GM12878 (cell line): ENCODE measurements around the gene TBC1D1. TPM values are rescaled to one million over a fixed set of nuclear protein-coding genes. Genes with fewer than 3 reads are reported as not detected.

Experiments used
- ATAC-seq: fragments of 200-7000 bp; cut with Tn5 transposase; 3 replicates; pipeline ENCODE4 v1.9.1; 2020; ENCODE audit warnings: mild to moderate bottlenecking, moderate library complexity
- BruUV-seq: library from RNA; stranded (reverse); fragments of 400-500 nt; replicated peaks from 2 replicates; lab custom pipeline; 2021; lab: Mats Ljungman, UMichigan
- CTCF ChIA-PET: fragments of 300-600 bp; sonication (Branson Sonifier 250); formaldehyde crosslinking; extraction: SDS; loops from one replicate; lab custom pipeline; 2021; ENCODE audit warnings: inconsistent platforms; lab: Yijun Ruan, JAX
- POLR2A ChIA-PET: fragments of 350-600 bp; formaldehyde crosslinking; extraction: SDS; loops from one replicate; lab custom pipeline; 2021; ENCODE audit warnings: inconsistent platforms; lab: Charles Lee
- RAD21 ChIA-PET: fragments of 300-600 bp; sonication (Branson Sonifier 250); formaldehyde crosslinking; loops from one replicate; lab custom pipeline; 2023; ENCODE audit warnings: antibody characterized with exemption; ENCODE audit not compliant: unreplicated experiment; lab: Charles Lee
- SMC1A ChIA-PET: fragments of 300-600 bp; sonication (Branson Sonifier 250); formaldehyde crosslinking; loops from one replicate; lab custom pipeline; 2023; ENCODE audit not compliant: unreplicated experiment, uncharacterized antibody; lab: Charles Lee
- DNase-seq: peaks from one replicate; pipeline ENCODE4 v3.0.0-alpha.2; 2011; ENCODE audit warnings: low read depth, low spot score
- FAIRE-seq: peaks from 3 replicates; lab custom pipeline; 2011; peaks lifted over from hg19 to GRCh38; lab: Jason Lieb, UNC
- H2AFZ ChIP-seq: 2 replicates; pipeline ENCODE4 v1.6.0; 2011; ENCODE audit warnings: low read depth, low read length, control low read depth; ENCODE audit not compliant: control insufficient read depth
- H3K27ac ChIP-seq: 2 replicates; pipeline ENCODE4 v1.5.1; 2011; ENCODE audit warnings: control low read depth; ENCODE audit not compliant: control insufficient read depth, insufficient read depth
- H3K27me3 ChIP-seq, 2 experiments: replicated peaks in 1 of 2; 2 replicates each; pipeline versions ENCODE4 v1.6.0 to v1.6.1; 2011; ENCODE audit warnings: low read length in 1 of 2; ENCODE audit not compliant: control insufficient read depth in 2 of 2, insufficient read depth in 2 of 2
- H3K36me3 ChIP-seq, 2 experiments: 2 replicates each; pipeline ENCODE4 v1.5.1; 2011; ENCODE audit warnings: low read length in 1 of 2; ENCODE audit not compliant: control insufficient read depth in 2 of 2, insufficient read depth in 2 of 2
- H3K4me1 ChIP-seq: 2 replicates; pipeline ENCODE4 v1.6.1; 2011; ENCODE audit warnings: mild to moderate bottlenecking, low read length, moderate library complexity, mixed read lengths; ENCODE audit not compliant: control insufficient read depth, insufficient read depth
- H3K4me2 ChIP-seq: 2 replicates; pipeline ENCODE4 v1.6.0; 2011; ENCODE audit warnings: control low read depth; ENCODE audit not compliant: control insufficient read depth, insufficient read depth
- H3K4me3 ChIP-seq: fragments of 200-600 bp; sonication (generic); 2 replicates; pipeline ENCODE4 v1.5.1; 2016
- H3K79me2 ChIP-seq: 2 replicates; pipeline ENCODE4 v1.6.0; 2011; ENCODE audit warnings: low read length; ENCODE audit not compliant: control insufficient read depth, insufficient read depth
- H3K9ac ChIP-seq: 2 replicates; pipeline ENCODE4 v1.8.0; 2011; ENCODE audit warnings: low read length, control low read depth, mixed read lengths; ENCODE audit not compliant: control insufficient read depth, insufficient read depth
- H3K9me3 ChIP-seq: replicated peaks from 3 replicates; pipeline ENCODE4 v1.5.1; 2011; ENCODE audit warnings: mild to moderate bottlenecking, low read length; ENCODE audit not compliant: control insufficient read depth, insufficient read depth
- H4K20me1 ChIP-seq: 2 replicates; pipeline ENCODE4 v1.6.0; 2011; ENCODE audit not compliant: control insufficient read depth, insufficient read depth
- ATF2 ChIP-seq: IDR thresholded peaks from 2 replicates; pipeline ENCODE4 v1.6.1; 2012; ENCODE audit warnings: low read length, inconsistent platforms
- BCL3 ChIP-seq: IDR thresholded peaks from 2 replicates; pipeline ENCODE4 v1.6.1; 2011; ENCODE audit warnings: borderline replicate concordance, low read depth, mild to moderate bottlenecking, moderate library complexity, low read length; ENCODE audit not compliant: insufficient read depth, poor library complexity, severe bottlenecking
- EP300 ChIP-seq, 2 experiments: fragments of 150-350 bp in 1 of 2; IDR thresholded peaks; 2 replicates each; pipeline ENCODE4 v1.6.1; 2011 to 2012; ENCODE audit warnings: low read depth in 2 of 2, low read length in 2 of 2, borderline replicate concordance in 1 of 2, improper control_type of control experiment in 1 of 2, inconsistent platforms in 1 of 2; ENCODE audit not compliant: control insufficient read depth in 1 of 2
- FOS ChIP-seq: IDR thresholded peaks from 3 replicates; pipeline ENCODE4 v1.6.1; 2011; ENCODE audit warnings: borderline replicate concordance; ENCODE audit not compliant: insufficient read length; ENCODE audit errors: extremely low read depth
- MTA2 ChIP-seq: fragments of 450-650 bp; IDR thresholded peaks from 2 replicates; pipeline ENCODE4 v1.6.1; 2016; ENCODE audit warnings: low read depth, mild to moderate bottlenecking, moderate library complexity
- MYC ChIP-seq: IDR thresholded peaks from 2 replicates; pipeline ENCODE4 v1.6.1; 2011; ENCODE audit warnings: mild to moderate bottlenecking, low read length, moderate library complexity, inconsistent platforms; ENCODE audit not compliant: insufficient read depth, insufficient replicate concordance, insufficient read length, severe bottlenecking
- PAX8 ChIP-seq: fragments of 450-650 bp; IDR thresholded peaks from 2 replicates; pipeline ENCODE4 v1.6.1; 2017; ENCODE audit warnings: mild to moderate bottlenecking, moderate library complexity
- POU2F2 ChIP-seq: IDR thresholded peaks from 3 replicates; pipeline ENCODE4 v1.6.1; 2011; ENCODE audit warnings: low read depth, mild to moderate bottlenecking, low read length, borderline replicate concordance
- RAD21 ChIP-seq: IDR thresholded peaks from 2 replicates; pipeline ENCODE4 v1.6.1; 2011; ENCODE audit warnings: mild to moderate bottlenecking, low read depth, low read length, moderate library complexity; ENCODE audit not compliant: insufficient read depth
- SMAD5 ChIP-seq: IDR thresholded peaks from 2 replicates; pipeline ENCODE4 v1.6.1; 2016; ENCODE audit warnings: antibody characterized with exemption, low read depth
- SREBF1 ChIP-seq: IDR thresholded peaks from 2 replicates; pipeline ENCODE4 v1.6.1; 2012; ENCODE audit warnings: mild to moderate bottlenecking, low read length
- SRF ChIP-seq, 2 experiments: IDR thresholded peaks; 2 replicates each; pipeline ENCODE4 v1.6.1; 2011; ENCODE audit warnings: low read depth in 2 of 2, low read length in 2 of 2, mild to moderate bottlenecking in 1 of 2, moderate library complexity in 1 of 2
- TCF7 ChIP-seq: IDR thresholded peaks from 2 replicates; pipeline ENCODE4 v1.6.1; 2014; ENCODE audit warnings: antibody characterized with exemption, borderline replicate concordance
- ZNF207 ChIP-seq: fragments of 450-650 bp; IDR thresholded peaks from 2 replicates; pipeline ENCODE4 v1.6.1; 2014; ENCODE audit warnings: antibody characterized with exemption, mild to moderate bottlenecking, borderline replicate concordance
- ZZZ3 ChIP-seq: IDR thresholded peaks from 2 replicates; pipeline ENCODE4 v1.6.1; 2011; ENCODE audit warnings: low read depth; ENCODE audit not compliant: control insufficient read depth, insufficient read length
- WGBS: methylation state at CpG from one replicate; pipeline ENCODE4 v1.1.6; 2016; ENCODE audit warnings: low lambda C conversion rate; ENCODE audit not compliant: insufficient replicate concordance, insufficient coverage; ENCODE audit errors: missing lambda C conversion rate; 5-methylcytosine and 5-hydroxymethylcytosine counted together
- in situ Hi-C: fragments of 300-500 bp; cut with MboI; formaldehyde crosslinking; loops from 9 replicates; pipeline ENCODE4 v1.14.3; 2018; ENCODE audit warnings: mixed read lengths
- intact Hi-C: fragments of 100-400 bp; cut with micrococcal nuclease; formaldehyde crosslinking; loops from one replicate; pipeline ENCODE4 v1.14.2; 2022; ENCODE audit not compliant: unreplicated experiment
- polyA plus RNA-seq, 11 experiments: library from polyadenylated mRNA; depleted of rRNA in 4 of 11; unstranded in 6 of 11; stranded (reverse) in 5 of 11; fragments of >200 nt; fragmentation: Nextera tagmentation in 4 of 11; fragmentation: Illumina TruSeq in 1 of 11; extraction: Ambion mirVana in 4 of 11; extraction: Trizol in 1 of 11; gene quantifications; 1 replicate in 1 of 11; 2 replicates in 10 of 11; pipeline versions ENCODE4 v1.2.1 to v1.2.3, GENCODE V29; 2011 to 2016; ENCODE audit warnings: inconsistent platforms in 2 of 11, missing spikeins in 2 of 11, low read depth in 1 of 11
- total RNA-seq, 4 experiments: library from RNA; depleted of rRNA in 3 of 4; stranded (reverse); fragments of >200 nt in 3 of 4; fragmentation: Illumina TruSeq in 1 of 4; extraction: Trizol in 1 of 4; gene quantifications; 2 replicates each; pipeline versions ENCODE4 v1.2.1 to v1.2.3, GENCODE V29; 2013 to 2021
- TF ChIP-seq, protein P1 (sequence below): fragments of 450-650 bp; IDR thresholded peaks from 2 replicates; pipeline ENCODE4 v1.6.1; 2016; ENCODE audit warnings: mild to moderate bottlenecking
- TF ChIP-seq, protein P2 (sequence below): fragments of 450-650 bp; IDR thresholded peaks from 2 replicates; pipeline ENCODE4 v1.6.1; 2016; ENCODE audit warnings: mild to moderate bottlenecking

Gene TBC1D1
- total and polyA plus RNA-seq, 10 of the 15 experiments (the other 5 are each of a cell fraction or from before 2014, with no cell fraction given), result 5.3 to 102 (median 57.8) TPM

- Histone ChIP-seq H3K4me2 (no peak overlapping the region), H2AFZ (no peak overlapping the region), H3K27ac (no peak overlapping the region), H3K79me2 (no peaks in the 10 kb centered on the region), H3K4me1 (peaks cover 39% of the 10 kb centered on the region), H3K4me3 (no peak overlapping the region), H3K9ac (no peak overlapping the region), H4K20me1 (no peaks in the 10 kb centered on the region), H3K36me3 (no peaks in the 10 kb centered on the region), H3K27me3 (no peaks in the 10 kb centered on the region), H3K9me3 (no peaks in the 10 kb centered on the region)
- ChIA-PET CTCF (interaction anchor here (0.6 to 10.6 kb wide), 68 partner anchors 10 to 956 kb away, joined by 3 to 225 read pairs (median 4); partner anchors contain the start of genes TLR1 and TLR10), RAD21 (interaction anchor here (0.7 to 10.9 kb wide), 35 partner anchors 10 to 955 kb away, joined by 3 to 208 read pairs (median 5); partner anchors contain the start of gene TLR10), POLR2A (interaction anchor here (1.0 to 3.4 kb wide), 4 partner anchors 145 to 551 kb away, joined by 3 to 20 read pairs (median 4); no protein-coding TSS in a partner anchor), SMC1A (interaction anchor here (0.7 to 9.0 kb wide), 65 partner anchors 10 to 723 kb away, joined by 3 to 268 read pairs (median 5); partner anchors contain the start of genes TLR1, TLR10 and TLR6)
- ATAC-seq (peak; percentile 85), DNase-seq (peak; percentile 56), FAIRE-seq (peak; percentile 47)
- in situ Hi-C loops (loop anchor here (5.0 to 10.0 kb wide), 6 partner anchors 48 to 685 kb away; partner anchors contain the start of gene FAM114A1), intact Hi-C loops (loop anchor here (1.0 to 5.0 kb wide), 5 partner anchors 103 to 551 kb away; no protein-coding TSS in a partner anchor)
- WGBS, result 38% methylated on average over 6 of the region's 6 CpGs
- no TSS peak for BruUV-seq
- TF ChIP-seq TCF7, result no peak
- TF ChIP-seq, protein P1, sequence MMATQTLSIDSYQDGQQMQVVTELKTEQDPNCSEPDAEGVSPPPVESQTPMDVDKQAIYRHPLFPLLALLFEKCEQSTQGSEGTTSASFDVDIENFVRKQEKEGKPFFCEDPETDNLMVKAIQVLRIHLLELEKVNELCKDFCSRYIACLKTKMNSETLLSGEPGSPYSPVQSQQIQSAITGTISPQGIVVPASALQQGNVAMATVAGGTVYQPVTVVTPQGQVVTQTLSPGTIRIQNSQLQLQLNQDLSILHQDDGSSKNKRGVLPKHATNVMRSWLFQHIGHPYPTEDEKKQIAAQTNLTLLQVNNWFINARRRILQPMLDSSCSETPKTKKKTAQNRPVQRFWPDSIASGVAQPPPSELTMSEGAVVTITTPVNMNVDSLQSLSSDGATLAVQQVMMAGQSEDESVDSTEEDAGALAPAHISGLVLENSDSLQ, result no peak
- no peak for TF ChIP-seq SRF (IDR thresholded peaks at IDR 0.05; ENCODE audit: low read depth in 2 of 2, low read length in 2 of 2)
- peak; percentile 98 for TF ChIP-seq RAD21
- no peak for TF ChIP-seq PAX8
- TF ChIP-seq SREBF1, result no peak
- TF ChIP-seq ZZZ3, result no peak
- TF ChIP-seq, protein P2, sequence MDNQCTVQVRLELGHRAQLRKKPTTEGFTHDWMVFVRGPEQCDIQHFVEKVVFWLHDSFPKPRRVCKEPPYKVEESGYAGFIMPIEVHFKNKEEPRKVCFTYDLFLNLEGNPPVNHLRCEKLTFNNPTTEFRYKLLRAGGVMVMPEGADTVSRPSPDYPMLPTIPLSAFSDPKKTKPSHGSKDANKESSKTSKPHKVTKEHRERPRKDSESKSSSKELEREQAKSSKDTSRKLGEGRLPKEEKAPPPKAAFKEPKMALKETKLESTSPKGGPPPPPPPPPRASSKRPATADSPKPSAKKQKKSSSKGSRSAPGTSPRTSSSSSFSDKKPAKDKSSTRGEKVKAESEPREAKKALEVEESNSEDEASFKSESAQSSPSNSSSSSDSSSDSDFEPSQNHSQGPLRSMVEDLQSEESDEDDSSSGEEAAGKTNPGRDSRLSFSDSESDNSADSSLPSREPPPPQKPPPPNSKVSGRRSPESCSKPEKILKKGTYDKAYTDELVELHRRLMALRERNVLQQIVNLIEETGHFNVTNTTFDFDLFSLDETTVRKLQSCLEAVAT, result no peak
- TF ChIP-seq FOS, result no peak
- TF ChIP-seq EP300 (IDR thresholded peaks at IDR 0.05; ENCODE audit: borderline replicate concordance in 1 of 2, control insufficient read depth in 1 of 2, low read depth in 2 of 2, low read length in 2 of 2), result no peak
- peak; percentile 38; the same call in 1 of the 3 replicates for TF ChIP-seq POU2F2
- no peak for TF ChIP-seq ATF2
- no peak for TF ChIP-seq BCL3
- TF ChIP-seq ZNF207, result no peak
- TF ChIP-seq MTA2, result no peak
- TF ChIP-seq SMAD5, result no peak
- TF ChIP-seq MYC, result no peak
These were observed 288.9 kb downstream of the TBC1D1 start for GRCh38 chr4:38179690-38180377.
